Left hindlimb (tissue), 1 donor: ENCODE results near the gene ZNF837.
A peak's percentile ranks its signal among the peaks of the same experiment; 100 is the strongest.
"Not testable (repeated sequence)": the region's sequence is repeated elsewhere in the genome, so short reads cannot be mapped to it uniquely, and the experiment has no call there.

Experiments
- DNase-seq: peaks from one replicate; pipeline ENCODE4 v3.0.0-alpha.2; 2018

Gene ZNF837

GRCh38 chr19:58380662-58381459, at the start of gene ZNF837:
Gene ZNF837 (minus strand): TSS chr19:58381030. CDS start chr19:58369332, 11,698 bp downstream.
- DNase-seq: peak; percentile 98

GRCh38 chr19:58429745-58430144, 48.9 kb upstream of the ZNF837 start:
- DNase-seq: no peak

- DNase-seq: no peak
Observed at GRCh38 chr19:58428617-58429016, 47.8 kb upstream of the ZNF837 start.

- DNase-seq: no peak
Observed at GRCh38 chr19:58417071-58417470, 36.2 kb upstream of the ZNF837 start.

GRCh38 chr19:58416604-58417003, 35.8 kb upstream of the ZNF837 start:
- DNase-seq: no peak

- DNase-seq: no peak
Observed at GRCh38 chr19:58409010-58409790, 28.4 kb upstream of the ZNF837 start.

- peak; percentile 97 for DNase-seq
Observed at GRCh38 chr19:58408152-58409009, 27.6 kb upstream of the ZNF837 start, which contains the start of gene ZNF584. Gene ZNF584 (plus strand): TSS chr19:58408649. CDS start chr19:58409148, 499 bp downstream.

- DNase-seq: no peak
Observed at GRCh38 chr19:58407658-58408151, 26.9 kb upstream of the ZNF837 start.

- DNase-seq: no peak
Observed at GRCh38 chr19:58406818-58407657, 26.2 kb upstream of the ZNF837 start.

GRCh38 chr19:58403920-58404478, 23.2 kb upstream of the ZNF837 start:
- not testable (repeated sequence) for DNase-seq

GRCh38 chr19:58401840-58402421, 21.1 kb upstream of the ZNF837 start:
- DNase-seq: no peak

GRCh38 chr19:58400916-58401839, 20.3 kb upstream of the ZNF837 start:
- DNase-seq: peak; percentile 99

GRCh38 chr19:58400316-58400915, 19.6 kb upstream of the ZNF837 start:
- DNase-seq: no peak

- no peak for DNase-seq
Observed at GRCh38 chr19:58399903-58400302, 19.1 kb upstream of the ZNF837 start.

GRCh38 chr19:58398545-58398944, 17.7 kb upstream of the ZNF837 start:
- DNase-seq: no peak

GRCh38 chr19:58398087-58398486, 17.3 kb upstream of the ZNF837 start:
- DNase-seq: no peak

GRCh38 chr19:58397533-58398037, 16.8 kb upstream of the ZNF837 start:
- DNase-seq: no peak

- no peak for DNase-seq
Observed at GRCh38 chr19:58396691-58397532, 16.1 kb upstream of the ZNF837 start.
